Tibial nerve (tissue), 4 donors: ENCODE data around the gene TMEM82. TPM values are rescaled to one million over a fixed set of nuclear protein-coding genes. Genes with fewer than 3 reads are reported as not detected.

ENCODE experiments used
- DNase-seq, 2 donors: peaks; one replicate each; pipeline ENCODE4 v3.0.0-alpha.2; 2019; ENCODE audit warnings: low spot score in 2 of 2
- H3K27ac ChIP-seq, 4 donors: fragments of 200-600 bp; sonication (generic) in 3 of 4; one replicate each; pipeline ENCODE4 v1.5.1; 2017 to 2019; ENCODE audit warnings: mild to moderate bottlenecking in 1 of 4
- H3K27me3 ChIP-seq, 2 donors: fragments of 200-600 bp; sonication (generic) in 1 of 2; one replicate each; pipeline versions ENCODE4 v1.5.1 to v1.6.0; 2017 to 2019
- H3K36me3 ChIP-seq, 3 donors: fragments of 200-600 bp; sonication (generic); one replicate each; pipeline ENCODE4 v1.5.1; 2018 to 2019
- H3K4me1 ChIP-seq, 4 donors: fragments of 200-600 bp; sonication (generic) in 3 of 4; one replicate each; pipeline ENCODE4 v1.5.1; 2017 to 2019
- H3K4me3 ChIP-seq, 4 donors: fragments of 200-600 bp; sonication (generic) in 3 of 4; one replicate each; pipeline ENCODE4 v1.5.1; 2017 to 2019; ENCODE audit warnings: mild to moderate bottlenecking in 1 of 4, moderate library complexity in 1 of 4
- H3K9me3 ChIP-seq, 4 donors: fragments of 200-600 bp; sonication (generic) in 3 of 4; one replicate each; pipeline ENCODE4 v1.5.1; 2017 to 2019
- EP300 ChIP-seq, 2 donors: sonication (generic); formaldehyde crosslinking; IDR thresholded peaks; one replicate each; pipeline ENCODE4 v1.6.1; 2017; ENCODE audit warnings: antibody characterized with exemption in 2 of 2, mild to moderate bottlenecking in 1 of 2
- POLR2A ChIP-seq, 2 donors: fragments of 450-650 bp; IDR thresholded peaks; one replicate each; pipeline ENCODE4 v1.6.1; 2017; ENCODE audit warnings: antibody characterized with exemption in 2 of 2, mild to moderate bottlenecking in 2 of 2, moderate library complexity in 2 of 2
- WGBS, 2 donors: methylation state at CpG; one replicate each; pipeline ENCODE4 v1.1.5; 2018; 5-methylcytosine and 5-hydroxymethylcytosine counted together
- total RNA-seq, 4 donors: library from RNA; depleted of rRNA; stranded (reverse); fragments of >200 nt; gene quantifications; one replicate each; pipeline ENCODE4 v1.1.0, GENCODE V29; 2016
- TF ChIP-seq, protein P1 (sequence below), 5 experiments: fragments of 200-600 bp in 3 of 5; fragments of 450-650 bp in 2 of 5; sonication (generic) in 3 of 5; IDR thresholded peaks; one replicate each; pipeline ENCODE4 v1.5.1; 2016 to 2019; ENCODE audit warnings: antibody characterized with exemption in 5 of 5, mild to moderate bottlenecking in 3 of 5, moderate library complexity in 2 of 5

TMEM82 gene
- total RNA-seq, 4 donors from 2014 or later: not detected

DNA sequence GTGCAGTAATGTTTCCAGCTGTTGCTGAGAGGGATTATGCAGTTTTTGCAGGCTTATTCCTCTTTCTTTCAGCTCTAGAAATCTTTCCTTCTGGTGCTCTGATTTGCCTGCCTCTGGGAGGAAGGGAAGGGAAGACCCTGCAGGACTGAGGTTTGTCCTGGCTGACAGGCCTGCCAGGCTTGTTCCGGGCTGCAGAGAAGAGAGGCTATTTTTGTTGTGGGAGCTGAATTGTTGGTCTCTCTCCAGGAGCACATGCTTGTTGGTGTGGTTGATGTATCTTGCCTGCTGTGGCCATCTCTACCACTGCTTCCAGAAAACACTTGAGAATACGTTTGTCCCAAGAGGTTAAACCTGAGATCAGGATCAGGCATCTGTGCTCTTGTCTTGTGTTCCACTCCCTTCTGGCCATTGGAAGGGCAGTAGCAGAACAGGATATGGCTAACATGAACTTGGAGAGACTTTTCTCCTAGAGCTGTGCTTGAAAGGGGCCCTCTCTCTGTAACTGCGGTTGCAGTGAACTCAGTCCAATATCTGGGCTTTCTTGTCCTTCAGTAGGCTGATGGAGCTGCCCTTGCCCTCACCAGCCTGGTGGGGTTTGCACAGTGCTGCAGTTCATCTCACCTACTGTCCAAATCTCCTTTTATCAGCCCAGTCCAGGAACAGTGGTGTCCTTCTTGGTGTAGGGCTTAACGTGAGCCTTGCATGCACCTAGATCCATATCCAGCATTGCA lies 27.7 kb upstream of the TMEM82 start:
- H3K4me1 ChIP-seq: peaks cover 0 to 31% (median 12%) of the 10 kb centered on the region in 4 donors
- H3K36me3 ChIP-seq: peaks cover 0 to 39% (median 17%) of the 10 kb centered on the region in 3 donors
- H3K27me3 ChIP-seq: no peaks in the 10 kb centered on the region
- DNase-seq: no peak
- 34 to 53% methylated on average over 4 of the region's 4 CpGs for WGBS, 2 donors
- TF ChIP-seq EP300 (IDR thresholded peaks at IDR 0.05) (peak in 1 of 2 donors; percentile 28), POLR2A (IDR thresholded peaks at IDR 0.05) (no peak)
- TF ChIP-seq, protein P1, sequence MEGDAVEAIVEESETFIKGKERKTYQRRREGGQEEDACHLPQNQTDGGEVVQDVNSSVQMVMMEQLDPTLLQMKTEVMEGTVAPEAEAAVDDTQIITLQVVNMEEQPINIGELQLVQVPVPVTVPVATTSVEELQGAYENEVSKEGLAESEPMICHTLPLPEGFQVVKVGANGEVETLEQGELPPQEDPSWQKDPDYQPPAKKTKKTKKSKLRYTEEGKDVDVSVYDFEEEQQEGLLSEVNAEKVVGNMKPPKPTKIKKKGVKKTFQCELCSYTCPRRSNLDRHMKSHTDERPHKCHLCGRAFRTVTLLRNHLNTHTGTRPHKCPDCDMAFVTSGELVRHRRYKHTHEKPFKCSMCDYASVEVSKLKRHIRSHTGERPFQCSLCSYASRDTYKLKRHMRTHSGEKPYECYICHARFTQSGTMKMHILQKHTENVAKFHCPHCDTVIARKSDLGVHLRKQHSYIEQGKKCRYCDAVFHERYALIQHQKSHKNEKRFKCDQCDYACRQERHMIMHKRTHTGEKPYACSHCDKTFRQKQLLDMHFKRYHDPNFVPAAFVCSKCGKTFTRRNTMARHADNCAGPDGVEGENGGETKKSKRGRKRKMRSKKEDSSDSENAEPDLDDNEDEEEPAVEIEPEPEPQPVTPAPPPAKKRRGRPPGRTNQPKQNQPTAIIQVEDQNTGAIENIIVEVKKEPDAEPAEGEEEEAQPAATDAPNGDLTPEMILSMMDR (IDR thresholded peaks at IDR 0.05): no peak
- peak overlapping the region in 3 of 4 donors; percentile 58 to 84 (median 75) for H3K27ac ChIP-seq
- H3K4me3 ChIP-seq: no peak overlapping the region
- H3K9me3 ChIP-seq: no peaks in the 10 kb centered on the region

DNA sequence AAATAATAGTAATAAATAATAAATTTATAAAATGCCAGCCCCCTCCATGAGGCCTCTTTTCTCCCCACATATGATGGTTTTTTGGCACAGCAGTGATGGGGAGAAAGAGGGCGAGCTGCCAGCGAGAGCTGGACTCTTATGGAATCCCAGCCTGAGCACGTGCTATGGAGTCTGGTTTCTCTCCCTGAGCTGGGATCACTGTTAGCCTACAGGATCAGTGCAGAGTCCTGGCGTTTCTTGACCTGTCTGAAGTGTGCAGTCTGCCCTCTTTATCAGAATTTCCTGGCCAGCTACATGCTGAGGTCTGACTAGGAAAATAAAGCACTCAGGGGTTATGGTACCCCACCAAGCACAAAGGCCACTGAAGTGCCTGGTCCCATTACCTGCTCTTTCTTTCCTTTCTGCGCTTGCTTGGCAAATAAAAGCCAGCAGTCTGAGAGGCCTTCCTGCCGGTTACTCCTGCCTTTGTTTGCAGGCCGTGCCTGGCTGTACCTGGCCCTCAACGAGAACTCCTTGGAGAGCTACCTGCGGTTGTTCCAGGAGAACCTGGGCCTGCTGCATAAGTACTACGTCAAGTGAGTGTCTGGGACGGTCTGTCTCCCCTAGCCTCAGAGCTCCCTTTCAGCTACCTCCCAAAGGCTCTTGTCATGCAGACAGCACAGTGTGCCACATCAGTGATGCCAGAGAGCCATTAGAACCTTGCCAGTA lies 24.7 kb upstream of the TMEM82 start:
- Histone ChIP-seq H3K27me3 (no peaks in the 10 kb centered on the region), H3K36me3 (peaks cover 0 to 68% (median 17%) of the 10 kb centered on the region in 3 donors), H3K4me1 (peaks cover 0 to 25% (median 12%) of the 10 kb centered on the region in 4 donors), H3K9me3 (no peaks in the 10 kb centered on the region), H3K27ac (no peak overlapping the region), H3K4me3 (no peak overlapping the region)
- WGBS, 2 donors: 89 to 90% methylated on average over 9 to 11 of the region's 11 CpGs
- TF ChIP-seq EP300 (IDR thresholded peaks at IDR 0.05): no peak
- no peak for TF ChIP-seq POLR2A (IDR thresholded peaks at IDR 0.05)
- TF ChIP-seq, protein P1 (IDR thresholded peaks at IDR 0.05): no peak
- no peak for DNase-seq

GRCh38 chr1:15718199-15718601 lies 24.1 kb upstream of the TMEM82 start:
- peaks cover 0 to 25% (median 12%) of the 10 kb centered on the region in 4 donors for H3K4me1 ChIP-seq
- H3K27ac ChIP-seq: no peak overlapping the region
- peaks cover 0 to 74% (median 17%) of the 10 kb centered on the region in 3 donors for H3K36me3 ChIP-seq
- no peak overlapping the region for H3K4me3 ChIP-seq
- WGBS, 2 donors: 90 to 92% methylated on average over 8 of the region's 8 CpGs
- TF ChIP-seq EP300 (IDR thresholded peaks at IDR 0.05): no peak
- no peak for TF ChIP-seq POLR2A (IDR thresholded peaks at IDR 0.05)
- TF ChIP-seq, protein P1 (IDR thresholded peaks at IDR 0.05): no peak
- no peaks in the 10 kb centered on the region for H3K9me3 ChIP-seq
- H3K27me3 ChIP-seq: no peaks in the 10 kb centered on the region
- DNase-seq: no peak

GRCh38 chr1:15719381-15720120 lies 22.7 kb upstream of the TMEM82 start:
- Histone ChIP-seq H3K4me1 (peaks cover 0 to 13% (median 8%) of the 10 kb centered on the region in 4 donors), H3K4me3 (no peak overlapping the region), H3K36me3 (peaks cover 0 to 88% (median 17%) of the 10 kb centered on the region in 3 donors), H3K27ac (no peak overlapping the region), H3K9me3 (no peaks in the 10 kb centered on the region), H3K27me3 (no peaks in the 10 kb centered on the region)
- DNase-seq: no peak
- TF ChIP-seq, protein P1 (IDR thresholded peaks at IDR 0.05): no peak
- no peak for TF ChIP-seq POLR2A (IDR thresholded peaks at IDR 0.05)
- TF ChIP-seq EP300 (IDR thresholded peaks at IDR 0.05): no peak
- WGBS, 2 donors: 85 to 87% methylated on average over 12 of the region's 12 CpGs
